Measurements from ENCODE around the gene UCP2.
"Not testable (repeated sequence)": the region's sequence is repeated elsewhere in the genome, so short reads cannot be mapped to it uniquely, and the experiment has no call there.

Gene UCP2

GRCh38 chr11:73936047-73936446 is 46.6 kb downstream of the UCP2 start:
- not testable (repeated sequence) for DNase-seq

DNA sequence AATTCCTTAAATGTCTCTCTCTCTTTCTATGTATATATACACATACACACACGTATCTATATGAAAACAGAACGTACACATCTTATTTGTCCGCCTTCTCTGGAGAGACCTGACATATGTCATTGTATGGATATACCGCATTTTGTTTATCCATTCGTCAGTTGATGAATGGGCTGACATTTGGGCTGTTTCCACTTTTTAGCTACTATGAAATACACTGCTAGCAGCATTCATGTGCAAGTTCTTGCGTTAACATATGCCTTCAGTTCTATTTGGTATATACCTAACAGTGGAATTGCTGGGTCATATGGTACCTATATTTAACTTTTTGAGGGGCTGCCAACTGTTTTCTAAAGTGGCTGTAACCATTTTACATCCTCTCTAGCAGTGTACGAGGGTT is 49.9 kb downstream of the UCP2 start:
- no peak for DNase-seq

- DNase-seq: no peak
Measured at GRCh38 chr11:73931951-73932350, 50.7 kb downstream of the UCP2 start.

GRCh38 chr11:73931039-73931645 is 51.5 kb downstream of the UCP2 start:
- peak; percentile 42 to 48 (median 45) for DNase-seq

- no peak for DNase-seq
Measured at GRCh38 chr11:73929388-73929787, 53.3 kb downstream of the UCP2 start.

Measured in suppressor macrophage treated with lipopolysaccharide for 1 hour (primary cell).